ENCODE measurements around the gene RRP9.

Gene RRP9

GRCh38 chr3:51971350-51971749, 29.6 kb upstream of the RRP9 start:
- DNase-seq (ENCODE audit: extremely low read depth in 1 of 2, low read depth in 1 of 2): no peak

- DNase-seq (ENCODE audit: extremely low read depth in 1 of 2, low read depth in 1 of 2): no peak
Measured at GRCh38 chr3:51970606-51971300, 29.0 kb upstream of the RRP9 start.

GRCh38 chr3:51969841-51970240, 28.1 kb upstream of the RRP9 start:
- DNase-seq (ENCODE audit: extremely low read depth in 1 of 2, low read depth in 1 of 2): no peak

GRCh38 chr3:51968883-51969678, 27.4 kb upstream of the RRP9 start:
- DNase-seq (ENCODE audit: extremely low read depth in 1 of 2, low read depth in 1 of 2): no peak

GRCh38 chr3:51968170-51968775, 26.6 kb upstream of the RRP9 start:
- DNase-seq (ENCODE audit: extremely low read depth in 1 of 2, low read depth in 1 of 2): no peak

GRCh38 chr3:51967384-51968169, 25.9 kb upstream of the RRP9 start, which contains the start of gene PCBP4:
TSS of gene PCBP4 (minus strand) at chr3:51967454. CDS start at chr3:51961240, 6,214 bp downstream.
- no peak for DNase-seq (ENCODE audit: extremely low read depth in 1 of 2, low read depth in 1 of 2)

GRCh38 chr3:51966922-51967383, 25.2 kb upstream of the RRP9 start:
- no peak for DNase-seq (ENCODE audit: extremely low read depth in 1 of 2, low read depth in 1 of 2)

GRCh38 chr3:51966486-51966885, 24.8 kb upstream of the RRP9 start:
- DNase-seq (ENCODE audit: extremely low read depth in 1 of 2, low read depth in 1 of 2): no peak

- no peak for DNase-seq (ENCODE audit: extremely low read depth in 1 of 2, low read depth in 1 of 2)
Measured at GRCh38 chr3:51966016-51966415, 24.3 kb upstream of the RRP9 start.

- DNase-seq (ENCODE audit: extremely low read depth in 1 of 2, low read depth in 1 of 2): no peak
Measured at GRCh38 chr3:51964521-51964920, 22.8 kb upstream of the RRP9 start.

GRCh38 chr3:51963951-51964451, 22.3 kb upstream of the RRP9 start:
- DNase-seq (ENCODE audit: extremely low read depth in 1 of 2, low read depth in 1 of 2): no peak

- no peak for DNase-seq (ENCODE audit: extremely low read depth in 1 of 2, low read depth in 1 of 2)
Measured at GRCh38 chr3:51962854-51963530, 21.3 kb upstream of the RRP9 start.

GRCh38 chr3:51961602-51962569, 20.2 kb upstream of the RRP9 start:
- DNase-seq (ENCODE audit: extremely low read depth in 1 of 2, low read depth in 1 of 2): no peak

GRCh38 chr3:51961011-51961410, 19.3 kb upstream of the RRP9 start:
- DNase-seq (ENCODE audit: extremely low read depth in 1 of 2, low read depth in 1 of 2): no peak

GRCh38 chr3:51960386-51960785, 18.7 kb upstream of the RRP9 start:
- no peak for DNase-seq (ENCODE audit: extremely low read depth in 1 of 2, low read depth in 1 of 2)

GRCh38 chr3:51959651-51960050, 17.9 kb upstream of the RRP9 start:
- DNase-seq (ENCODE audit: extremely low read depth in 1 of 2, low read depth in 1 of 2): no peak

- no peak for DNase-seq (ENCODE audit: extremely low read depth in 1 of 2, low read depth in 1 of 2)
Measured at GRCh38 chr3:51958603-51959521, 17.2 kb upstream of the RRP9 start.
